CMK (cell line): ENCODE results near the gene SPDYE2.
"Not testable (repeated sequence)": the region's sequence is repeated elsewhere in the genome, so short reads cannot be mapped to it uniquely, and the experiment has no call there.

ENCODE experiments used
- DNase-seq: peaks from one replicate; pipeline ENCODE4 v3.0.0-alpha.2; 2010; ENCODE audit warnings: low read depth

Gene SPDYE2

GRCh38 chr7:102540604-102541003 is 10.4 kb upstream of the SPDYE2 start:
- DNase-seq = not testable (repeated sequence)

GRCh38 chr7:102542083-102542482 is 8.9 kb upstream of the SPDYE2 start:
- not testable (repeated sequence) for DNase-seq

- not testable (repeated sequence) for DNase-seq
Observed at GRCh38 chr7:102542771-102543170, 8.3 kb upstream of the SPDYE2 start.

- not testable (repeated sequence) for DNase-seq
Observed at GRCh38 chr7:102543596-102543995, 7.4 kb upstream of the SPDYE2 start, which contains the start of gene UPK3BL2. Gene UPK3BL2 (minus strand): TSS chr7:102543696. CDS start chr7:102543636, 60 bp downstream.

GRCh38 chr7:102544372-102544771 is 6.7 kb upstream of the SPDYE2 start:
- DNase-seq = not testable (repeated sequence)

GRCh38 chr7:102545288-102545687 is 5.7 kb upstream of the SPDYE2 start:
- DNase-seq = not testable (repeated sequence)

GRCh38 chr7:102546353-102546752 is 4.7 kb upstream of the SPDYE2 start:
- DNase-seq = not testable (repeated sequence)

GRCh38 chr7:102568620-102569019 is 17.6 kb downstream of the SPDYE2 start:
- not testable (repeated sequence) for DNase-seq

GRCh38 chr7:102572261-102573239 is 21.5 kb downstream of the SPDYE2 start, which contains the start of gene POLR2J3:
Gene POLR2J3 (minus strand): TSS chr7:102572583. CDS start chr7:102572521, 62 bp downstream.
- peak; percentile 77 for DNase-seq

- DNase-seq = not testable (repeated sequence)
Observed at GRCh38 chr7:102574607-102575006, 23.6 kb downstream of the SPDYE2 start.

GRCh38 chr7:102576363-102576762 is 25.3 kb downstream of the SPDYE2 start:
- not testable (repeated sequence) for DNase-seq

GRCh38 chr7:102577315-102578240 is 26.6 kb downstream of the SPDYE2 start:
- DNase-seq = not testable (repeated sequence)

- not testable (repeated sequence) for DNase-seq
Observed at GRCh38 chr7:102578486-102578885, 27.5 kb downstream of the SPDYE2 start.

- DNase-seq = not testable (repeated sequence)
Observed at GRCh38 chr7:102581722-102582121, 30.7 kb downstream of the SPDYE2 start.

GRCh38 chr7:102583495-102583894 is 32.5 kb downstream of the SPDYE2 start:
- not testable (repeated sequence) for DNase-seq

GRCh38 chr7:102589857-102590256 is 38.8 kb downstream of the SPDYE2 start:
- DNase-seq = not testable (repeated sequence)

GRCh38 chr7:102592477-102593019 is 41.5 kb downstream of the SPDYE2 start:
- not testable (repeated sequence) for DNase-seq

GRCh38 chr7:102593637-102594334 is 42.8 kb downstream of the SPDYE2 start:
- not testable (repeated sequence) for DNase-seq

GRCh38 chr7:102596036-102596435 is 45.0 kb downstream of the SPDYE2 start:
- not testable (repeated sequence) for DNase-seq

GRCh38 chr7:102599699-102600098 is 48.7 kb downstream of the SPDYE2 start:
- not testable (repeated sequence) for DNase-seq

GRCh38 chr7:102602317-102602716 is 51.3 kb downstream of the SPDYE2 start:
- DNase-seq = not testable (repeated sequence)
